ENCODE measurements around the gene EXOC6B. TPM values are rescaled to one million over a fixed set of nuclear protein-coding genes. Genes with fewer than 3 reads are reported as not detected.

EXOC6B gene
- total RNA-seq, 2 donors from 2014 or later, result 11.7 to 12.9 TPM

GRCh38 chr2:72157871-72158771 is 667.7 kb downstream of the EXOC6B start:
- H3K9me3 ChIP-seq, result no peaks in the 10 kb centered on the region
- no peaks in the 10 kb centered on the region for H3K27me3 ChIP-seq
- intact Hi-C loops (cut with DNase I), result no loop called here
- no peak overlapping the region for H3K27ac ChIP-seq
- TF ChIP-seq POLR2A (IDR thresholded peaks at IDR 0.05) (no peak), CTCF (IDR thresholded peaks at IDR 0.05) (no peak)
- H3K36me3 ChIP-seq (replicated peaks in 1 of 2; ENCODE audit: insufficient read depth in 1 of 2, low read depth in 2 of 2), result no peaks in the 10 kb centered on the region
- 74 to 91% methylated on average over 5 to 8 of the region's 8 CpGs for WGBS, 2 donors
- H3K4me3 ChIP-seq, result no peak overlapping the region
- no peak for ATAC-seq
- DNase-seq, result no peak
- no peaks in the 10 kb centered on the region for H3K4me1 ChIP-seq

DNA sequence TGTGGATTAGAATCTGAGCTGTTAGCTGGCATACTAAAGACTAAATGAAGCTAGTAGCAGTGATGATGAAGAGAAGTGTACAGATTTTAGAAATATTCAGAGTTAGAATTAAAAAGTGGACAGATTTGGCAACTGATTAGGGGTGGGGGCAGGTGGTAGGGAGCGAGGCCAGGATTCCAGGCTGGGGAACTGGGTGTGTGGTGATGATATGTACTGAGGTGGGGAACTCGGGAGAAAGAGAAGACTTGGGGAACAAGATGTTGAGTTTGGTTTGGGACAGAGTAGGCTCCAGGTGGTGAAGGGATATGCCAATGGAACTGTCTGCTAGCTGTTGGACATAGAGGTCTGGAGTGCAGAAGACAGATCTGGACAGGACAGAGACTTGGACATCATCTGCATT is 669.0 kb downstream of the EXOC6B start:
- no peaks in the 10 kb centered on the region for H3K27me3 ChIP-seq
- intact Hi-C loops (cut with DNase I), result no loop called here
- no peak for DNase-seq

GRCh38 chr2:72155737-72156136 is 670.1 kb downstream of the EXOC6B start:
- DNase-seq, result no peak
- peaks cover 0 to under 1% of the 10 kb centered on the region in 2 donors for H3K27me3 ChIP-seq
- no peaks in the 10 kb centered on the region for H3K36me3 ChIP-seq (replicated peaks in 1 of 2; ENCODE audit: insufficient read depth in 1 of 2, low read depth in 2 of 2)
- no peak for TF ChIP-seq CTCF (IDR thresholded peaks at IDR 0.05)
- no peak for TF ChIP-seq POLR2A (IDR thresholded peaks at IDR 0.05)
- WGBS, 2 donors, result 76 to 79% methylated on average over 5 of the region's 5 CpGs
- no peaks in the 10 kb centered on the region for H3K9me3 ChIP-seq
- no peak for ATAC-seq
- H3K27ac ChIP-seq, result no peak overlapping the region
- no peaks in the 10 kb centered on the region for H3K4me1 ChIP-seq
- intact Hi-C loops (cut with DNase I), result no loop called here
- H3K4me3 ChIP-seq, result no peak overlapping the region

More for the DNA sequence above, 669.0 kb downstream of the EXOC6B start:
- H3K4me1 ChIP-seq, result no peaks in the 10 kb centered on the region
- ATAC-seq, result no peak
- H3K36me3 ChIP-seq (replicated peaks in 1 of 2; ENCODE audit: insufficient read depth in 1 of 2, low read depth in 2 of 2), result no peaks in the 10 kb centered on the region
- H3K4me3 ChIP-seq, result no peak overlapping the region
- TF ChIP-seq POLR2A (IDR thresholded peaks at IDR 0.05) (no peak), CTCF (IDR thresholded peaks at IDR 0.05) (no peak)
- H3K27ac ChIP-seq, result no peak overlapping the region
- 43 to 54% methylated on average over 2 of the region's 2 CpGs for WGBS, 2 donors
- H3K9me3 ChIP-seq, result no peaks in the 10 kb centered on the region

DNA sequence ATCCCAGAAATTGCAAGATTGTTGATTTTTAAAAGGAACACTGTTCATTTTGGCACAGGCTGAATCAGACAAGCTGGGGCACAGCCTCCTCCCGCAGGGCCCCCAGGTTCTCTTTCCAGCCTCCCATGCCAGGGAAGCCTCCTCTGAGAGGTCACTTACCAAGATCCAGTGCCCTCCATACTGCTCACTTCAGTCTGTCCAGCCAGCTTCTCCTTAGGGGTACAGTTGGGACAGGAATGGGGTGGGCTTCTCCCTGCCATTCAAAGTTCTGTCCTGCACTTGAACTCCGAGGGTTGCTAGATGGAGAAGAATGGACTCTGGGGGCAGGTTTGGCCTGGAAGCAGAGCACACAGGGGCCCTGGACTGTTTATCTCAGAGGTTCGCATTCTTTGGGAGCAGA is 670.7 kb downstream of the EXOC6B start:
- peaks cover under 1% of the 10 kb centered on the region for H3K4me1 ChIP-seq
- ATAC-seq, result no peak
- 70 to 75% methylated on average over 3 of the region's 3 CpGs for WGBS, 2 donors
- H3K9me3 ChIP-seq, result no peaks in the 10 kb centered on the region
- no peak overlapping the region for H3K27ac ChIP-seq
- TF ChIP-seq CTCF (IDR thresholded peaks at IDR 0.05) (no peak), POLR2A (IDR thresholded peaks at IDR 0.05) (no peak)
- peaks cover 0 to 3% of the 10 kb centered on the region in 2 donors for H3K27me3 ChIP-seq
- H3K4me3 ChIP-seq, result no peak overlapping the region
- intact Hi-C loops (cut with DNase I), result no loop called here
- no peaks in the 10 kb centered on the region for H3K36me3 ChIP-seq (replicated peaks in 1 of 2; ENCODE audit: insufficient read depth in 1 of 2, low read depth in 2 of 2)
- DNase-seq, result no peak

Data from body of pancreas (tissue), 4 donors.